WERI-Rb-1 (cell line): ENCODE measurements around the gene ATP2B3.

ENCODE experiments used
- DNase-seq: peaks from one replicate; pipeline ENCODE4 v3.0.0-alpha.2; 2020
- H3K27ac ChIP-seq: fragments of 250-450 bp; sonication (Bioruptor Pico); 2 replicates; pipeline ENCODE4 v1.5.1; 2020; ENCODE audit warnings: mild to moderate bottlenecking, moderate library complexity
- H3K27me3 ChIP-seq: fragments of 250-450 bp; sonication (Bioruptor Pico); 2 replicates; pipeline ENCODE4 v1.5.1; 2021; ENCODE audit warnings: mild to moderate bottlenecking, low read depth, moderate library complexity; ENCODE audit not compliant: insufficient read depth, severe bottlenecking
- H3K36me3 ChIP-seq: fragments of 250-450 bp; sonication (Bioruptor Pico); 2 replicates; pipeline ENCODE4 v1.5.1; 2020; ENCODE audit warnings: mild to moderate bottlenecking, moderate library complexity
- H3K4me3 ChIP-seq: 2 replicates; pipeline ENCODE4 v1.5.1; 2011; ENCODE audit warnings: low read depth, mild to moderate bottlenecking, control low read depth, low read length
- H3K9me3 ChIP-seq: fragments of 250-450 bp; sonication (Bioruptor Pico); 2 replicates; pipeline ENCODE4 v1.5.1; 2021; ENCODE audit warnings: mild to moderate bottlenecking, moderate library complexity; ENCODE audit not compliant: severe bottlenecking
- TF ChIP-seq, protein P1 (sequence below): IDR thresholded peaks from 2 replicates; pipeline ENCODE4 v1.5.1; 2011; ENCODE audit warnings: low read depth, mild to moderate bottlenecking, control low read depth, inconsistent platforms, low read length

ATP2B3 gene

DNA sequence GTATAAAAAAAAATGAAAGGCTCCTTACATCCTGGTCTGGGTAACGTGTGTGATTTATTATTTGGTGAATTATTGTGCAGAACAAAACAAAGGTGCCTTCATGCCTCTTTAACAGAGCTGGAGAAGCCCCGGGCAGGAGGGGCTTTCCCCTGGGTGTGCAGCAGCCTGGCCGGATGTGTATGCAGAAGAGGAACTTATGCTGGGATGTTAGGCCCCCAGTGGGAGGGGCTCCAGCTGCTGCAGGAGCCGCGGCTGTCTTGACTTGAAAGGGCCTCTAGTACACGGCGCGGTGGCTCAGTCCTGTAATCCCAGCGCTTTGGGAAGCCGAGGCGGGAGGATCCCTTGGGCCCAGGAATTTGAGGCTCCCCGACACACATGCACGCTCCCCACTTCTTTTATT, 65.5 kb downstream of the ATP2B3 start:
- peak; percentile 86 for DNase-seq
- H3K27me3 ChIP-seq, result peaks cover 11% of the 10 kb centered on the region
- H3K27ac ChIP-seq, result no peak overlapping the region
- no peaks in the 10 kb centered on the region for H3K9me3 ChIP-seq
- H3K4me3 ChIP-seq, result no peak overlapping the region
- TF ChIP-seq, protein P1, sequence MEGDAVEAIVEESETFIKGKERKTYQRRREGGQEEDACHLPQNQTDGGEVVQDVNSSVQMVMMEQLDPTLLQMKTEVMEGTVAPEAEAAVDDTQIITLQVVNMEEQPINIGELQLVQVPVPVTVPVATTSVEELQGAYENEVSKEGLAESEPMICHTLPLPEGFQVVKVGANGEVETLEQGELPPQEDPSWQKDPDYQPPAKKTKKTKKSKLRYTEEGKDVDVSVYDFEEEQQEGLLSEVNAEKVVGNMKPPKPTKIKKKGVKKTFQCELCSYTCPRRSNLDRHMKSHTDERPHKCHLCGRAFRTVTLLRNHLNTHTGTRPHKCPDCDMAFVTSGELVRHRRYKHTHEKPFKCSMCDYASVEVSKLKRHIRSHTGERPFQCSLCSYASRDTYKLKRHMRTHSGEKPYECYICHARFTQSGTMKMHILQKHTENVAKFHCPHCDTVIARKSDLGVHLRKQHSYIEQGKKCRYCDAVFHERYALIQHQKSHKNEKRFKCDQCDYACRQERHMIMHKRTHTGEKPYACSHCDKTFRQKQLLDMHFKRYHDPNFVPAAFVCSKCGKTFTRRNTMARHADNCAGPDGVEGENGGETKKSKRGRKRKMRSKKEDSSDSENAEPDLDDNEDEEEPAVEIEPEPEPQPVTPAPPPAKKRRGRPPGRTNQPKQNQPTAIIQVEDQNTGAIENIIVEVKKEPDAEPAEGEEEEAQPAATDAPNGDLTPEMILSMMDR, result no peak
- peaks cover 9% of the 10 kb centered on the region for H3K36me3 ChIP-seq

DNA sequence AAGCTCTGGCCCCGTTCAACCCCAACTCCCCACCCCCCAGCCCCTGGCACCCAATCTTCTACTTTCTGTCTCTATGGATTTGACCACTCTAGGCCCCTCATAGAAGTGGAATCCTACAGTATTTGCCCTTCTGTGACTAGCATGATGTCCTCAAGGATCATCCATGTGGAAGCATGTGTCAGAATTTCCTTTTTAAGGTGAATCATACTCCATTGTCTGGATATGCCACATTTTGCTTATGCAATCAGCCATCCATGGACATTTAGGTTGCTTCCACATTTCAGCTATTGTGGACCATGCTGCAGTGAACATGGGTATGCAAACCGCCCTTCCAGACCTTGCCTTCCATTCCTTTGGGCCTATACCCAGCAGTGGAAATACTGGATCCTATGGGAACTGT, 66.0 kb downstream of the ATP2B3 start:
- TF ChIP-seq, protein P1, result no peak

DNA sequence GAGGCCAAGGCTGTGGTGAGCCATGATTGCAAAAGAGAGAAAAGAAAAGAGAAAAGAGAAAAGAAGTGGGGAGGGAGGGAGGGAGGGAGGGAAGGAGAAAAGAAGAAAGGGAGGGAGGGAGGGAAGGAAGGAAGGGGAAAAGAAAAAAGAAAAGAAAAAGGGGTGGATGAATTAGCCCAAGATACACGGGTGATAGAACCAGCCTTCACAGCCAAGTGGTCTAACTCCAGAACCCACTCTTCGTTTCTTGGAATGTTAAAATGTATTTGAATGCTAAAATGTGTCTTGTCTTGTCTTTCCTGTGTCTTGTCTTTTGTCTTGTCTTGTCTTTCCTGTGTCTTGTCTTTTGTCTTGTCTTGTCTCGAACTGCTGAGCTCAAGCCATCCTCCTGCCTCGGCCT, 68.4 kb downstream of the ATP2B3 start:
- peaks cover 24% of the 10 kb centered on the region for H3K36me3 ChIP-seq
- H3K9me3 ChIP-seq, result no peaks in the 10 kb centered on the region
- peaks cover 11% of the 10 kb centered on the region for H3K27me3 ChIP-seq
- no peak overlapping the region for H3K4me3 ChIP-seq
- H3K27ac ChIP-seq, result no peak overlapping the region
- no peak for DNase-seq
- TF ChIP-seq, protein P1, result no peak

More for the DNA sequence above, 66.0 kb downstream of the ATP2B3 start:
- no peak for DNase-seq
- peaks cover 11% of the 10 kb centered on the region for H3K27me3 ChIP-seq
- H3K27ac ChIP-seq, result no peak overlapping the region
- no peaks in the 10 kb centered on the region for H3K9me3 ChIP-seq
- H3K4me3 ChIP-seq, result no peak overlapping the region
- H3K36me3 ChIP-seq, result peaks cover 14% of the 10 kb centered on the region

DNA sequence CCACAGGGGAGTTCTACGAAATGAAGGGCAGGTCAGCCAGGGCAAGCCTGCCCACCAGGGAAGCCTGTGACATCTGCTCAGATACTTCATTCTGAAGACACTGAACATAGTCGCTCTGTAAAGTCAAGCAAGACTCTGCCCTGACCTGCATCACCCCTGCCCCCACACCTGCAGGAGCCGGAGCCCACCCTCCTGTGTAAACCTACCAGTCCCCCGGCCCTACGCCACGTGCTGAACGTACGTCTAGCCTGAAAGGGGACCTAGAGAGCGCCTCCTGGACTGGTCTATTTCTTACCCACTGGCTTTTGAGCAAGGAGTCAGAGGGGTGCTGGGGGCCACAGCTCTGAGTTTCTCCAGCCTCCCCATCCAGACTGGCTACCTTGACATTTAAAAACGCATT, 69.9 kb downstream of the ATP2B3 start:
- Histone ChIP-seq H3K9me3 (no peaks in the 10 kb centered on the region), H3K4me3 (no peak overlapping the region), H3K27me3 (peaks cover 6% of the 10 kb centered on the region), H3K36me3 (peaks cover 33% of the 10 kb centered on the region), H3K27ac (no peak overlapping the region)
- DNase-seq, result no peak
- TF ChIP-seq, protein P1, result no peak

DNA sequence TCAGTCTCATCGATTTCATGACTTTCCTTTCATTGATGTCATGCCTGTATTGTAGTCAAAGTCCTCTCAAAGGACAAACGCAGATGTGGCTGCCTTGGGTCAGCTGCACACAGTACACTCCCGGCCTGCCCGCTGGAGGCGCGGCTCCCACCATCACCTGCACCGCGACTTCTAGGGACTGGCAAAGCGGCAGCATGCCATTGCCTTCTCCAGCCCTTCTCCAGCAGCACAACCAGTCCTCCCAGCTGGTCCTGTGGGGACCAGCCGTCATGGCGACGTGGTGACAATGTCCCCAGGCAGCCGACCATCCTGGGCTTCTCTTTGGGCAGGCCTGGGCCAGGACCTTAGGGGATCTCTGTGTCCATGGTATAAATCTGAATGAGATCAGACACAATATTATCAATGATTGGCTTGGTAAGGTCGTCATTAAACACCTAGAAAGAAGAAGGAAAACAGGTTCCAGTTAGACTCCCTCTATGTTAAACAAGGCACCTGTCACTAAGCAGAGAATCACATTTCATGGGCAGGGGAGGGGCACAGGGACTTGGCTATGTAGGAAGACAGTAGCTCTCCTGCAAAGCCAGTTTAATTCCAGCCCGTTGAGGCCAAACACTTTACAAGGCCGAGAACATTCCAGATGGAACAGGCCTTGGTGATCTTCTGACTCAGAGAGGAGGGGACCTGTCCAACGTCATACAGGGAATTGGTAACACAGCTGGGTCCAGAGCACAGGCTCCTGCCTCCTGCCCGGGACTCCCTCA, 70.8 kb downstream of the ATP2B3 start:
- Histone ChIP-seq H3K9me3 (no peaks in the 10 kb centered on the region), H3K27ac (no peak overlapping the region), H3K27me3 (peaks cover 6% of the 10 kb centered on the region), H3K36me3 (peaks cover 36% of the 10 kb centered on the region), H3K4me3 (no peak overlapping the region)
- no peak for DNase-seq
- TF ChIP-seq, protein P1, result no peak
